ENCODE results near the gene ACBD4. TPM values are rescaled to one million over a fixed set of nuclear protein-coding genes. Genes with fewer than 3 reads are reported as not detected.
A peak's percentile ranks its signal among the peaks of the same experiment; 100 is the strongest.
"Not testable (repeated sequence)": the region's sequence is repeated elsewhere in the genome, so short reads cannot be mapped to it uniquely, and the experiment has no call there.

ACBD4 gene
- total RNA-seq, 2 experiments from 2014 or later, result 24.8 to 26.3 TPM

DNA sequence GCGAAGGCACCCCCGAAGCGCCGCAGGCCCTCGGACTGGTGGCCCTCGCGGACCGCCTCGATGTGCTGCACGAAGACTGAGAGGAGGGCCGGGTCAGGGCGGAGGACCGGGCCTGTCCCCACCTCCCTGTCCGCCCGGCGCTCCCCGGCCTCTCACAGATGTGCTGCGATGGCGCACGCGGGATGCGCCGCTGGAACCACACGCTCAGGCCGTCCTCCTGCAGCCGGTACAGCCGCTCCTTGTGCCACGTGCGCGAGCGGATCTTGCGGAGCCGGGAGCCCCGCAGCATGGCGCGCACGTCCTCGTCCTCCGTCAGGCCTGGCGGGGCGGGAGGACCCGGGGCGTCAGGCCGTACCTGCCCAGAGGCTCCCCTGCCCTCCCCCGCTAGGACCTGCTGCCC, 14.4 kb upstream of the ACBD4 start:
- H3K4me1 ChIP-seq (ENCODE audit: insufficient read depth, low read length), result peaks cover 10% of the 10 kb centered on the region
- Mint-ChIP-seq H3K9me3 (no peaks in the 10 kb centered on the region), H3K36me3 (ENCODE audit: low read depth) (no peaks in the 10 kb centered on the region), H3K27ac (no peak overlapping the region), H3K4me3 (no peak overlapping the region), H3K4me1 (ENCODE audit: low read depth) (no peaks in the 10 kb centered on the region), H3K27me3 (no peaks in the 10 kb centered on the region)
- no peaks in the 10 kb centered on the region for H3K9me3 ChIP-seq (ENCODE audit: control insufficient read depth in 1 of 2, insufficient read depth in 1 of 2, low read length in 2 of 2)
- H3K27me3 ChIP-seq (ENCODE audit: control insufficient read depth in 1 of 2, insufficient read depth in 2 of 2, low read length in 2 of 2), result no peaks in the 10 kb centered on the region
- DNase-seq (no peak), ATAC-seq (ENCODE audit: poor library complexity) (no peak)
- POLR2A ChIA-PET, result no interaction called here
- H3K36me3 ChIP-seq (ENCODE audit: insufficient read depth, low read length), result no peaks in the 10 kb centered on the region
- CTCF ChIA-PET, result no interaction called here
- intact Hi-C loops (cut with DNase I, micrococcal nuclease), result no loop called here
- H3K27ac ChIP-seq (ENCODE audit: low read depth in 1 of 2, low read length in 2 of 2), result no peak overlapping the region
- TF ChIP-seq, protein P1, sequence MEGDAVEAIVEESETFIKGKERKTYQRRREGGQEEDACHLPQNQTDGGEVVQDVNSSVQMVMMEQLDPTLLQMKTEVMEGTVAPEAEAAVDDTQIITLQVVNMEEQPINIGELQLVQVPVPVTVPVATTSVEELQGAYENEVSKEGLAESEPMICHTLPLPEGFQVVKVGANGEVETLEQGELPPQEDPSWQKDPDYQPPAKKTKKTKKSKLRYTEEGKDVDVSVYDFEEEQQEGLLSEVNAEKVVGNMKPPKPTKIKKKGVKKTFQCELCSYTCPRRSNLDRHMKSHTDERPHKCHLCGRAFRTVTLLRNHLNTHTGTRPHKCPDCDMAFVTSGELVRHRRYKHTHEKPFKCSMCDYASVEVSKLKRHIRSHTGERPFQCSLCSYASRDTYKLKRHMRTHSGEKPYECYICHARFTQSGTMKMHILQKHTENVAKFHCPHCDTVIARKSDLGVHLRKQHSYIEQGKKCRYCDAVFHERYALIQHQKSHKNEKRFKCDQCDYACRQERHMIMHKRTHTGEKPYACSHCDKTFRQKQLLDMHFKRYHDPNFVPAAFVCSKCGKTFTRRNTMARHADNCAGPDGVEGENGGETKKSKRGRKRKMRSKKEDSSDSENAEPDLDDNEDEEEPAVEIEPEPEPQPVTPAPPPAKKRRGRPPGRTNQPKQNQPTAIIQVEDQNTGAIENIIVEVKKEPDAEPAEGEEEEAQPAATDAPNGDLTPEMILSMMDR (IDR thresholded peaks at IDR 0.05), result no peak
- no peak overlapping the region for H3K4me3 ChIP-seq (ENCODE audit: low read length)

- no peak overlapping the region for H3K4me3 Mint-ChIP-seq
- H3K27ac Mint-ChIP-seq, result no peak overlapping the region
- Histone ChIP-seq H3K27me3 (ENCODE audit: control insufficient read depth in 1 of 2, insufficient read depth in 2 of 2, low read length in 2 of 2) (no peaks in the 10 kb centered on the region), H3K9me3 (ENCODE audit: control insufficient read depth in 1 of 2, insufficient read depth in 1 of 2, low read length in 2 of 2) (no peaks in the 10 kb centered on the region), H3K36me3 (ENCODE audit: insufficient read depth, low read length) (no peaks in the 10 kb centered on the region), H3K4me3 (ENCODE audit: low read length) (no peak overlapping the region), H3K4me1 (ENCODE audit: insufficient read depth, low read length) (peaks cover 10% of the 10 kb centered on the region), H3K27ac (ENCODE audit: low read depth in 1 of 2, low read length in 2 of 2) (no peak overlapping the region)
- H3K36me3 Mint-ChIP-seq (ENCODE audit: low read depth), result no peaks in the 10 kb centered on the region
- H3K9me3 Mint-ChIP-seq, result no peaks in the 10 kb centered on the region
- no peaks in the 10 kb centered on the region for H3K4me1 Mint-ChIP-seq (ENCODE audit: low read depth)
- POLR2A ChIA-PET, result no interaction called here
- intact Hi-C loops (cut with DNase I, micrococcal nuclease), result no loop called here
- ATAC-seq (ENCODE audit: poor library complexity) (no peak), DNase-seq (no peak)
- no peaks in the 10 kb centered on the region for H3K27me3 Mint-ChIP-seq
- CTCF ChIA-PET, result no interaction called here
- TF ChIP-seq, protein P1 (IDR thresholded peaks at IDR 0.05), result no peak
Measured at GRCh38 chr17:45123076-45123770, 12.3 kb upstream of the ACBD4 start.

DNA sequence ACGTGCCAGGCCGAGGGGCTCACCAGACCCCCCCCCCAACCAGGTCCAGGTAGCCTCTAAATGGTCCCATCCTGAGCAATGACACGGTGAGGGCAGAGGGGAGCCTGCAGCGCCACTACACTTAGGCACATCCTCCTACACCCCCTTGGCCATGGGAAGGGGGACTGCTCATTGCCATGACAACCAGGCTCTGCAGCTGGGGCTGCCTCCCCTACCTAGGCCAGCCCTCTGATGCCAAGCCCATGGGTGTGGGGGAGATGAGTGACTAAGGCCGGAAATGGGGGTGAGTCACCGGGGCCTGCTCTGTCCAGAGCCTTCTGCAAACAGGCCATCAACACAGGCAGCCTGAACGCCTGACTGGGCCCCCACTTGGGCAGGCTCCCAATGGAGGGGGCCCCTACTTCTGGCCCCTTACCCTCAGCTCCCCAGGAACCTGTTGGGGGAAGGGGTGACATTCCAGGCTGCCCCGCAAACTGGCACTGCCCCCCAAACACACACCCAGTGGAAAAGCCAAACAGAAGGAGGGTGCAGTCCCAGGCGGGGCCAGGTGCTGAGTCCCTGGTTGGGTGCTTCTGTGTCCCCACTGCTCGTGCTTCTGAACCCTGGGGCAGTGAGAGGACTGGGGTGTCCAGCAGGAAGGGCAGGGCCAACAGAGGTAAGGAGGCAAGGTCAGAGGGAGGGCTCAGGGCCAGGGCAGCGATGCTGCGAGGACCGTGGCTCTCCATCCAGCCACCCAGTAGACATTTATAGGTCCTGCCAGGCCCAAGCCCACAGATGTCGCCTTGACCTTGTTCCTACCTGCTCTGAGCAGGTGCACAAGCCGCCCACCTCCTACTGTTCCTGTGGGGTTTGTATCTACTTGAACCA, 11.3 kb upstream of the ACBD4 start:
- ATAC-seq (ENCODE audit: poor library complexity) (peak; percentile 59), DNase-seq (peak in 6 of 14 experiments; percentile 5 to 68 (median 36))
- H3K27ac Mint-ChIP-seq, result no peak overlapping the region
- no peaks in the 10 kb centered on the region for H3K27me3 ChIP-seq (ENCODE audit: control insufficient read depth in 1 of 2, insufficient read depth in 2 of 2, low read length in 2 of 2)
- H3K36me3 ChIP-seq (ENCODE audit: insufficient read depth, low read length), result no peaks in the 10 kb centered on the region
- CTCF ChIA-PET, result interaction anchor here (1.0 kb wide), 1 partner anchor 11 kb away, joined by 3 read pairs; no protein-coding TSS in a partner anchor
- H3K4me3 ChIP-seq (ENCODE audit: low read length), result no peak overlapping the region
- TF ChIP-seq, protein P1 (IDR thresholded peaks at IDR 0.05), result no peak
- H3K9me3 Mint-ChIP-seq, result no peaks in the 10 kb centered on the region
- H3K4me1 Mint-ChIP-seq (ENCODE audit: low read depth), result no peaks in the 10 kb centered on the region
- intact Hi-C loops (cut with DNase I, micrococcal nuclease), result no loop called here
- POLR2A ChIA-PET, result no interaction called here
- H3K27me3 Mint-ChIP-seq, result no peaks in the 10 kb centered on the region
- H3K27ac ChIP-seq (ENCODE audit: low read depth in 1 of 2, low read length in 2 of 2), result no peak overlapping the region
- H3K9me3 ChIP-seq (ENCODE audit: control insufficient read depth in 1 of 2, insufficient read depth in 1 of 2, low read length in 2 of 2), result no peaks in the 10 kb centered on the region
- peaks cover 10% of the 10 kb centered on the region for H3K4me1 ChIP-seq (ENCODE audit: insufficient read depth, low read length)
- H3K4me3 Mint-ChIP-seq, result no peak overlapping the region
- no peaks in the 10 kb centered on the region for H3K36me3 Mint-ChIP-seq (ENCODE audit: low read depth)

DNA sequence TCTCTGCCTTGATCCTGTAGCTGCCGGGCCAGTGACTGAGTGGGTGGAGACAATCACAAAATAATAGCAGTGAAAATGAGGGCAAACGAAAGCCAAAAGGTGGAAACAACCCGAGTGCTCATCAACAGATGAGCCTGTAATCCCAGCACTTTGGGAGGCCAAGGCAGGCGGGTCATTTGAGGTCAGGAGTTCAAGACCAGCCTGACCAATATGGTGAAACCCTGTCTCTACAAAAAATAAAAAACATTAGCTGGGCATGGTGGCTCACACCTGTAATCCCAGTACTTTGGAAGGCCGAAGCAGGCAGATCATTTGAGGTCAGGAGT, 10.7 kb upstream of the ACBD4 start:
- H3K27ac Mint-ChIP-seq; ATAC-seq (ENCODE audit: poor library complexity); H3K36me3 Mint-ChIP-seq (ENCODE audit: low read depth); H3K27me3 ChIP-seq (ENCODE audit: control insufficient read depth in 1 of 2, insufficient read depth in 2 of 2, low read length in 2 of 2); H3K4me3 Mint-ChIP-seq; POLR2A ChIA-PET; H3K36me3 ChIP-seq (ENCODE audit: insufficient read depth, low read length); intact Hi-C loops (cut with DNase I, micrococcal nuclease); H3K27me3 Mint-ChIP-seq; H3K4me3 ChIP-seq (ENCODE audit: low read length); DNase-seq; H3K9me3 ChIP-seq (ENCODE audit: control insufficient read depth in 1 of 2, insufficient read depth in 1 of 2, low read length in 2 of 2); H3K4me1 Mint-ChIP-seq (ENCODE audit: low read depth); H3K27ac ChIP-seq (ENCODE audit: low read depth in 1 of 2, low read length in 2 of 2); H3K9me3 Mint-ChIP-seq; H3K4me1 ChIP-seq (ENCODE audit: insufficient read depth, low read length): not testable (repeated sequence)
- CTCF ChIA-PET, result interaction anchor here (1.0 kb wide), 1 partner anchor 10 kb away, joined by 3 read pairs; no protein-coding TSS in a partner anchor

All from CD4-positive, alpha-beta T cell (primary cell).